GM21390 (cell line): ENCODE results near the gene SZT2.
"Not testable (repeated sequence)": the region's sequence is repeated elsewhere in the genome, so short reads cannot be mapped to it uniquely, and the experiment has no call there.

Source experiments
- ATAC-seq: cut with Tn5 transposase; IDR thresholded peaks from one replicate; pipeline ENCODE4 v1.9.1; 2021; ENCODE audit not compliant: unreplicated experiment

The SZT2 gene

GRCh38 chr1:43481491-43481890 lies 91.8 kb downstream of the SZT2 start:
- no peak for ATAC-seq

DNA sequence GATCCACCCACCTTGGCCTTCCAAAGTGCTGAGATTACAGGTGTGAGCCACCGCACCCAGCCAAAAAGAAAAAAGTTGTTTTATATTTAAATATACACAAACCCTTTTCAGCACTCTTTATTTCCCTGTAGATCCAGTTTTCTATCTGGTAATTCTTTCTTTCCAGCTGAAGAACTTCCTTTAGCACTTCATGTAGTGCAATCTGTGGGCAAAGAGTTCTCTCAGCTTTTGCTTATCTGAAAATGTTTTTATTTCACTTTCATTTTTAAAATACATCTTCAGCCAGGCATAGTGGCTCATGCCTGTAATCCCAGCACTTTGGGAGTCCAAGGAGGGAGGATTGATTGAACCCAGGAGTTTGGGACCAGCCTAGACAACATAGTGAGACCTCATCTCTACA lies 92.5 kb downstream of the SZT2 start:
- no peak for ATAC-seq

- no peak for ATAC-seq
Observed at GRCh38 chr1:43484367-43484766, 94.7 kb downstream of the SZT2 start.

DNA sequence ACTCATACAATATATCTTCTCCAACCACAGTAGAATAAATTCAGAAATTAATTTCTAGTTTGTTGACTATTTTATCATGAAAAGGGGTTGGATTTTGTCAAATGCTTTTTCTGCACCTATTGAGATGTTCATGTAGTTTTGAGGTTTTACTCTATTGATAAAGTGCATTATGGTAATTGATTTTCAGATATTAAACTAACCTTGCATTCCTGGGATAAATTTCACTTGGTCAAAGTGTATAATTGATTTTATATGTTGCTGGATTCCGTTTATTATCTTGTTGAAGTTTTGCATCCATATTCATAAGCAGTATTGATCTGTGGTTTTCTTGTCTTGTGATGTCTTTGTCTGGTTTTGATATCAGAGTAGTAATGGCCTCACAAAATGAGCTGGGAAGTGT lies 98.5 kb downstream of the SZT2 start:
- no peak for ATAC-seq

DNA sequence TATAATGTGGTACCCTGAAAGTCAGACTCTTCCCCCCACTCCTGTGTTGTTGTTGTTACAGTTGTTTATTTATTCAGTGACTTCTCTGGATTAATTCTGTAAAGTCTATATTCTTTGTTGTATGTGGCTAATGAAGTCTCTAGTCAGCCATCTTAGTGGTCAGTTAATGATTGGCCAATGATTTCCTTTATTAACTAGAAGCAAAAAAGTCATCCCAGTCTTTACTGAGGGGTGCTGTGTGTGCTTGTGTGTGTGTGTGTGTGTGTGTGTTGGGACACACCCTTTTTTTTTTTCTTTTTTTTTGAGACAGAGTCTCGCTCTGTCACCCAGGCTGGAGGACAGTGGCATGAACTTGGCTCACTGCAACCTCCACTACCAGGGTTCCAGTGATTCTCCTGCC lies 101.4 kb downstream of the SZT2 start:
- no peak for ATAC-seq

GRCh38 chr1:43492826-43493225 lies 103.1 kb downstream of the SZT2 start:
- ATAC-seq, result no peak

DNA sequence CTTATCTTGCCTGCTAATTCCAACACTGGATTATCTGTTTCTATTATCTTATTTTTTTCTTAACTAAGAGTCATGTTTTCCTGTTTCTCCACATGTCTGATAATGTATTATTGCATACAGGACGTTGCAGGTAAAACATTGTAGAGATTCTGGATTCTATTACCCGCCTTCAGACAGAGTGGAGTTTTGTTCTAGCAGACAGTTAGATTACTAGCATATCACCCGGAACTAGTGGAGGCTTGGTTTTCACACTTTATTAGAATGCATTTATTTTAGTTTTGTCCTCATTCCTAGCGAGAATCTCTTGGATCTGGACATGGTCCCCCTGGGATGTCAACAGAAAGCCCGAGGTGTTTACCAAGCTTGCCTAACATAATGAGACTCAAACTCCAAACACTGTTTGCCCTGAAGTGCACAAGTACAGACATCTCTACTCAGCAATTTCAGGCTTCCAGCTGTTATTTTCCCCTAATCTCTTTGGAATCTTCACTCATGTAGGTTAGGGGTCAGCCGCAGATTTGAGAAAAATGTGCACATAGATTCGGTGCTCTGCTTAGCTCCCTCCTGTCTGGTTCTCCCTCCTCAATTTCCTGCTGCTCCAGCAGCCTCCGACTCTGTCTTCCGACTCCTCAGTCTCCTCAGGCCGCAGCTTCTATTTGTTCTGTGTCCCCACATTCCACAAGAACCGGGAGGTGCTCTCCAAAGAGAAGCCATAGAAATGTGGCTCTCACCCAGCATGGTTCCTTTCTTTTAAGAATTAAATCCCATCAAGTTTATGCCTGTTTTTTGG lies 104.2 kb downstream of the SZT2 start:
- no peak for ATAC-seq

- no peak for ATAC-seq
Observed at GRCh38 chr1:43495204-43495603, 105.5 kb downstream of the SZT2 start.

GRCh38 chr1:43499898-43500297 lies 110.2 kb downstream of the SZT2 start:
- no peak for ATAC-seq

- ATAC-seq, result not testable (repeated sequence)
Observed at GRCh38 chr1:43501806-43502205, 112.1 kb downstream of the SZT2 start.

GRCh38 chr1:43503534-43503933 lies 113.8 kb downstream of the SZT2 start:
- ATAC-seq, result no peak
